ENCODE results near the gene PLXNA4. TPM values are rescaled to one million over a fixed set of nuclear protein-coding genes. Genes with fewer than 3 reads are reported as not detected.

PLXNA4 gene
- total and polyA plus RNA-seq, 2 experiments from 2014 or later: 0.08 to 0.80 TPM

DNA sequence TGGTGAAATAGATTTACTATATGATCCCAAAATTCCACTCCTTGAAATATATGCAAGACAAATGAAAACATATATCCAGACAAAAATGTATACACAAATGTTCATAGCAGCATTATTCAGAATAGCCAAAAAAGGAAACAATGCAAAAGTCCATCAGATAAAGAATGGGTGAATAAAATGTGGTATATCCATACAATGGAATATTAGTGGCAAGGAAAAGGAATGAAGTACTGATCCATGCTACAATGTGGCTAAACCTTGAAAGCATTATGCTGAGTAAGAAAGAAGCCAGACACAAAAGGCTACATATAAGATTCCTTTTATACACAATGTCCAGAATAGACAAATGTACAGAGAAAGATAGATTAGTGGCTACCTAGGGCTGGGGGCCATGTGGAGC, 225.5 kb downstream of the PLXNA4 start:
- Histone ChIP-seq H3K4me2 (no peak overlapping the region), H4K20me1 (replicated peaks; ENCODE audit: insufficient read depth) (no peaks in the 10 kb centered on the region), H3K36me3 (ENCODE audit: insufficient read depth) (no peaks in the 10 kb centered on the region), H3K4me3 (no peak overlapping the region), H3F3A (replicated peaks; ENCODE audit: low read depth) (no peaks in the 10 kb centered on the region), H3K27me3 (ENCODE audit: insufficient read depth) (no peaks in the 10 kb centered on the region), H3K27ac (ENCODE audit: low read depth) (no peak overlapping the region), H3K4me1 (ENCODE audit: insufficient read depth) (peaks cover 10% of the 10 kb centered on the region; the same call in 1 of the 2 replicates), H3K9me2 (ENCODE audit: insufficient read depth) (no peaks in the 10 kb centered on the region), H2AFZ (no peak overlapping the region), H3K79me2 (replicated peaks; ENCODE audit: insufficient read depth) (no peaks in the 10 kb centered on the region)
- TF ChIP-seq EZH2phosphoT487 (IDR thresholded peaks at IDR 0.05; ENCODE audit: unreplicated experiment): no peak
- TF ChIP-seq, protein P1, sequence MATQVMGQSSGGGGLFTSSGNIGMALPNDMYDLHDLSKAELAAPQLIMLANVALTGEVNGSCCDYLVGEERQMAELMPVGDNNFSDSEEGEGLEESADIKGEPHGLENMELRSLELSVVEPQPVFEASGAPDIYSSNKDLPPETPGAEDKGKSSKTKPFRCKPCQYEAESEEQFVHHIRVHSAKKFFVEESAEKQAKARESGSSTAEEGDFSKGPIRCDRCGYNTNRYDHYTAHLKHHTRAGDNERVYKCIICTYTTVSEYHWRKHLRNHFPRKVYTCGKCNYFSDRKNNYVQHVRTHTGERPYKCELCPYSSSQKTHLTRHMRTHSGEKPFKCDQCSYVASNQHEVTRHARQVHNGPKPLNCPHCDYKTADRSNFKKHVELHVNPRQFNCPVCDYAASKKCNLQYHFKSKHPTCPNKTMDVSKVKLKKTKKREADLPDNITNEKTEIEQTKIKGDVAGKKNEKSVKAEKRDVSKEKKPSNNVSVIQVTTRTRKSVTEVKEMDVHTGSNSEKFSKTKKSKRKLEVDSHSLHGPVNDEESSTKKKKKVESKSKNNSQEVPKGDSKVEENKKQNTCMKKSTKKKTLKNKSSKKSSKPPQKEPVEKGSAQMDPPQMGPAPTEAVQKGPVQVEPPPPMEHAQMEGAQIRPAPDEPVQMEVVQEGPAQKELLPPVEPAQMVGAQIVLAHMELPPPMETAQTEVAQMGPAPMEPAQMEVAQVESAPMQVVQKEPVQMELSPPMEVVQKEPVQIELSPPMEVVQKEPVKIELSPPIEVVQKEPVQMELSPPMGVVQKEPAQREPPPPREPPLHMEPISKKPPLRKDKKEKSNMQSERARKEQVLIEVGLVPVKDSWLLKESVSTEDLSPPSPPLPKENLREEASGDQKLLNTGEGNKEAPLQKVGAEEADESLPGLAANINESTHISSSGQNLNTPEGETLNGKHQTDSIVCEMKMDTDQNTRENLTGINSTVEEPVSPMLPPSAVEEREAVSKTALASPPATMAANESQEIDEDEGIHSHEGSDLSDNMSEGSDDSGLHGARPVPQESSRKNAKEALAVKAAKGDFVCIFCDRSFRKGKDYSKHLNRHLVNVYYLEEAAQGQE (IDR thresholded peaks at IDR 0.05; ENCODE audit: unreplicated experiment): no peak
- TF ChIP-seq ETS1 (IDR thresholded peaks at IDR 0.05): no peak
- no peak for TF ChIP-seq ZNF331 (CRISPR knock-in tag; IDR thresholded peaks at IDR 0.05; ENCODE audit: low read depth)
- TF ChIP-seq STAT1 (IDR thresholded peaks at IDR 0.05; ENCODE audit: unreplicated experiment): no peak
- no peak for TF ChIP-seq CTCF (conservative IDR thresholded peaks at IDR 0.05; ENCODE audit: low read depth in 2 of 2)
- no peak for TF ChIP-seq NANOG (IDR thresholded peaks at IDR 0.05; ENCODE audit: borderline replicate concordance)
- no peak for TF ChIP-seq ZNF114 (CRISPR knock-in tag; IDR thresholded peaks at IDR 0.05)
- no peak for TF ChIP-seq JUNB (IDR thresholded peaks at IDR 0.05; ENCODE audit: unreplicated experiment)
- Mint-ChIP-seq H3K4me3 (no peak overlapping the region), H3K27ac (no peak overlapping the region), H3K27me3 (ENCODE audit: insufficient read depth, low read depth, poor library complexity) (peaks cover 3% of the 10 kb centered on the region), H3K36me3 (ENCODE audit: low read depth) (no peaks in the 10 kb centered on the region), H3K4me1 (peaks cover 22% of the 10 kb centered on the region), H3K9me3 (peaks cover 3% of the 10 kb centered on the region; the same call in 2 of the 3 replicates)
- DNase-seq (ENCODE audit: low spot score) (no peak), ATAC-seq (no peak)

- ATAC-seq: no peak
- TF ChIP-seq CTCF (conservative IDR thresholded peaks at IDR 0.05; ENCODE audit: low read depth in 2 of 2) (no peak), ZNF331 (CRISPR knock-in tag; IDR thresholded peaks at IDR 0.05; ENCODE audit: low read depth) (no peak), EZH2 (IDR thresholded peaks at IDR 0.05; ENCODE audit: low read depth, unreplicated experiment) (no peak)
- TF ChIP-seq, protein P1 (IDR thresholded peaks at IDR 0.05; ENCODE audit: unreplicated experiment): no peak
Observed at GRCh38 chr7:132349075-132349474, 227.2 kb downstream of the PLXNA4 start.

More at GRCh38 chr7:132349075-132349474, 227.2 kb downstream of the PLXNA4 start:
- no peaks in the 10 kb centered on the region for H4K20me1 ChIP-seq (replicated peaks; ENCODE audit: insufficient read depth)
- H3K36me3 Mint-ChIP-seq (ENCODE audit: low read depth): no peaks in the 10 kb centered on the region
- no peak for DNase-seq (ENCODE audit: low spot score)
- no peaks in the 10 kb centered on the region for H3F3A ChIP-seq (replicated peaks; ENCODE audit: low read depth)
- H3K4me3 ChIP-seq: no peak overlapping the region
- H3K4me2 ChIP-seq: no peak overlapping the region
- H3K9me2 ChIP-seq (ENCODE audit: insufficient read depth): no peaks in the 10 kb centered on the region
- H3K27me3 Mint-ChIP-seq (ENCODE audit: insufficient read depth, low read depth, poor library complexity): peaks cover 3% of the 10 kb centered on the region
- H3K4me1 ChIP-seq (ENCODE audit: insufficient read depth): peaks cover 10% of the 10 kb centered on the region; the same call in 1 of the 2 replicates
- H3K27me3 ChIP-seq (ENCODE audit: insufficient read depth): no peaks in the 10 kb centered on the region
- H3K27ac ChIP-seq (ENCODE audit: low read depth): no peak overlapping the region
- H3K27ac Mint-ChIP-seq: no peak overlapping the region
- no peak overlapping the region for H3K4me3 Mint-ChIP-seq
- no peak overlapping the region for H2AFZ ChIP-seq
- no peaks in the 10 kb centered on the region for H3K36me3 ChIP-seq (ENCODE audit: insufficient read depth)
- peaks cover 3% of the 10 kb centered on the region; the same call in 2 of the 3 replicates for H3K9me3 Mint-ChIP-seq
- no peaks in the 10 kb centered on the region for H3K79me2 ChIP-seq (replicated peaks; ENCODE audit: insufficient read depth)
- peaks cover 22% of the 10 kb centered on the region for H3K4me1 Mint-ChIP-seq

All from GM23338 (cell line).